B cell (primary cell): ENCODE data around the gene PDZD4. TPM values are rescaled to one million over a fixed set of nuclear protein-coding genes. Genes with fewer than 3 reads are reported as not detected.

Experiments
- ATAC-seq: fragments of 200-7000 bp; cut with Tn5 transposase; one replicate; pipeline ENCODE4 v1.10.0; 2021; ENCODE audit warnings: low read depth, mild to moderate bottlenecking, moderate number of reproducible peaks, moderate library complexity
- CTCF ChIA-PET: fragments of 350-600 bp; sonication (Branson Sonifier 250); formaldehyde crosslinking; loops from one replicate; lab custom pipeline; 2021; ENCODE audit warnings: antibody characterized with exemption, inconsistent platforms; lab: Charles Lee
- POLR2A ChIA-PET: fragments of 350-600 bp; sonication (Branson Sonifier 250); formaldehyde crosslinking; loops from one replicate; lab custom pipeline; 2021; ENCODE audit warnings: antibody characterized with exemption; lab: Charles Lee
- DNase-seq: peaks from one replicate; pipeline ENCODE4 v3.0.0; 2013
- H2AFZ ChIP-seq: 2 replicates; pipeline ENCODE4 v1.6.1; 2012; ENCODE audit warnings: mild to moderate bottlenecking, low read depth, low read length; ENCODE audit not compliant: insufficient read depth, poor library complexity, severe bottlenecking
- H3K27ac ChIP-seq, 2 donors: 1 replicate in 1 of 2; 2 replicates in 1 of 2; pipeline ENCODE4 v1.5.1; 2012 to 2013; ENCODE audit warnings: low read length in 2 of 2, mild to moderate bottlenecking in 2 of 2, moderate library complexity in 1 of 2
- H3K27me3 ChIP-seq, 4 experiments: fragments of 200-600 bp in 1 of 4; sonication (generic) in 1 of 4; replicated peaks in 1 of 4; 1 replicate in 2 of 4; 2 replicates in 2 of 4; pipeline versions ENCODE4 v1.6.1 to v1.7.0; 2013 to 2016; ENCODE audit warnings: low read length in 3 of 4, mild to moderate bottlenecking in 2 of 4, mixed read lengths in 1 of 4, moderate library complexity in 1 of 4; ENCODE audit not compliant: insufficient read depth in 4 of 4, control insufficient read depth in 3 of 4; ENCODE audit errors: control extremely low read depth in 1 of 4
- H3K36me3 ChIP-seq, 2 experiments: replicated peaks in 1 of 2; 1 replicate in 1 of 2; 2 replicates in 1 of 2; pipeline versions ENCODE4 v1.6.1 to v1.7.1; 2013; ENCODE audit warnings: low read length in 1 of 2; ENCODE audit not compliant: insufficient read depth in 2 of 2, control insufficient read depth in 1 of 2; ENCODE audit errors: control extremely low read depth in 1 of 2, extremely low read depth in 1 of 2
- H3K4me1 ChIP-seq, 2 donors: fragments of 200-600 bp in 1 of 2; sonication (generic) in 1 of 2; 1 replicate in 1 of 2; 2 replicates in 1 of 2; pipeline versions ENCODE4 v1.5.1 to v1.6.1; 2013 to 2017; ENCODE audit warnings: low read length in 2 of 2; ENCODE audit not compliant: control insufficient read depth in 2 of 2, insufficient read depth in 2 of 2
- H3K4me2 ChIP-seq: replicated peaks from 2 replicates; pipeline ENCODE3; 2012; ENCODE audit warnings: mild to moderate bottlenecking, low read depth, low read length; ENCODE audit not compliant: poor library complexity, severe bottlenecking
- H3K4me3 ChIP-seq, 5 experiments: fragments of 200-600 bp in 1 of 5; sonication (generic) in 1 of 5; 1 replicate in 3 of 5; 2 replicates in 2 of 5; pipeline versions ENCODE4 v1.5.1 to v1.7.0; 2011 to 2016; ENCODE audit warnings: low read length in 4 of 5, mild to moderate bottlenecking in 4 of 5, low read depth in 2 of 5, control low read depth in 1 of 5, moderate library complexity in 1 of 5; ENCODE audit not compliant: insufficient read depth in 1 of 5; ENCODE audit errors: control extremely low read depth in 1 of 5, extremely low read depth in 1 of 5
- H3K79me2 ChIP-seq: fragments of 200-600 bp; sonication (generic); one replicate; pipeline ENCODE4 v1.6.0; 2016; ENCODE audit warnings: low read length; ENCODE audit not compliant: control insufficient read depth, insufficient read depth
- H3K9ac ChIP-seq: fragments of 200-600 bp; sonication (generic); 2 replicates; pipeline ENCODE4 v1.6.1; 2017; ENCODE audit warnings: mild to moderate bottlenecking, low read length, moderate library complexity
- H3K9me3 ChIP-seq, 3 donors: one replicate each; pipeline versions ENCODE4 v1.6.1 to v1.7.1; 2013; ENCODE audit warnings: low read length in 2 of 3; ENCODE audit not compliant: control insufficient read depth in 2 of 3, insufficient read depth in 1 of 3; ENCODE audit errors: control extremely low read depth in 1 of 3
- H4K20me1 ChIP-seq: 2 replicates; pipeline ENCODE4 v1.6.0; 2012; ENCODE audit warnings: mild to moderate bottlenecking, low read length; ENCODE audit not compliant: insufficient read depth, control insufficient read depth, poor library complexity, severe bottlenecking
- H3K27ac Mint-ChIP-seq: one replicate; pipeline ENCODE4 v1.8.0; 2021; ENCODE audit warnings: mixed read lengths
- H3K27me3 Mint-ChIP-seq: one replicate; pipeline ENCODE4 v1.8.0; 2021; ENCODE audit warnings: mixed read lengths
- H3K4me1 Mint-ChIP-seq: one replicate; pipeline ENCODE4 v1.8.0; 2021; ENCODE audit warnings: mixed read lengths
- H3K4me3 Mint-ChIP-seq: one replicate; pipeline ENCODE4 v1.8.0; 2021; ENCODE audit warnings: mixed read lengths
- H3K9me3 Mint-ChIP-seq: one replicate; pipeline ENCODE4 v1.8.0; 2022; ENCODE audit warnings: mixed read lengths; ENCODE audit not compliant: insufficient read depth
- EZH2 ChIP-seq: IDR thresholded peaks from 2 replicates; pipeline ENCODE4 v1.6.1; 2012; ENCODE audit warnings: borderline replicate concordance, low read depth, mild to moderate bottlenecking, moderate library complexity, low read length; ENCODE audit not compliant: insufficient read depth, poor library complexity, severe bottlenecking
- WGBS: methylation state at CpG from one replicate; pipeline ENCODE4 v1.1.5; 2013; ENCODE audit warnings: missing lambda C conversion rate; ENCODE audit not compliant: insufficient coverage; 5-methylcytosine and 5-hydroxymethylcytosine counted together
- intact Hi-C: fragments of 100-400 bp; cut with micrococcal nuclease; formaldehyde crosslinking; loops from one replicate; pipeline ENCODE4 v1.10.0; 2022
- polyA plus RNA-seq: library from polyadenylated mRNA; depleted of rRNA; stranded (reverse); fragments of >200 nt; gene quantifications from 2 replicates; pipeline ENCODE4 v1.2.3, GENCODE V29; 2012
- total RNA-seq, 2 donors: library from RNA; stranded (reverse); fragments of 120-200 nt in 1 of 2; gene quantifications; 1 replicate in 1 of 2; 2 replicates in 1 of 2; pipeline versions ENCODE4 v1.2.3 to v1.2.4, GENCODE V29; 2013 to 2022
- TF ChIP-seq, protein P1 (sequence below): fragments of 200-600 bp; IDR thresholded peaks from one replicate; pipeline ENCODE4 v1.8.0; 2022; ENCODE audit warnings: antibody characterized with exemption, mild to moderate bottlenecking

PDZD4 gene
- total and polyA plus RNA-seq, 2 donors (not counting 1 experiment from before 2014, with no cell fraction given): 0.36 TPM; not detected in 1

DNA sequence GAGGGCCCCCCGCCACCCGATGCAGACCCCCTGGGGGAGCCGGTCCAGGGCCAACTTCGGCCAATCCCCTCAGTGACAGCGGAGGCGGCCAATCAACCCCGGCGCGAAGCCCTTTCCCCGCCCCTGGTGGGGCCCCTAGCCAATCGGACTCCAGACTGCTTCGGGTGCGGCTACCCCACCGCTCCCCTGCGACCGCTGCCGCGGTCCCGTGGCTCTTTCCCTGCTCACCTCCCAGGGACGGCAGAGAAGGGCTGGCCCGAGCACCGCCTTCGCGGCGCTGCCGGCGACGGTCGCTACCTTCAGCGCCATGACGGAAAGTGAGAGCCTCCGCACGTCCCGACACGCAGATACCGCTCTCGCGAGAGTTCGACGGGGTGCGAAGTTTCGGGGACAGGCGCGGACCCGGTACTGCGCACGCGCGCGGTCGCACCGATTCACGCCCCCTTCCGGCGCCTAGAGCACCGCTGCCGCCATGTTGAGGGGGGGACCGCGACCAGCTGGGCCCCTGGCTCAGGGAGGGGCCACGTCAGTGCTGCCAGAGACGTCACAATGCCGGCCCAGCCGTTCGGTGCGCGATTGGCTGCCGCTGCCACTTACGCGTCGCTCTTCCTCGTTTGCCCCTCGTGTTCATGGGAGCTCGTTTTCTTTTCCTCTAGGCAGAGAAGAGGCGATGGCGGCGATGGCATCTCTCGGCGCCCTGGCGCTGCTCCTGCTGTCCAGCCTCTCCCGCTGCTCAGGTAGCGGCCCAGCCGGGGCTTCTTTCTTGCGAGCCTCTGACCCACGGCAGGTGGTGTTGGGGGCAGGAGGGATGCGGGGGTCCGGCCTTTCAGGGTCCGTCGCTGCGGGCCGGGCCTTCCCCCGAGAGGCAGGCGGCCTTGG lies 36.1 kb downstream of the PDZD4 start, which contains the start of the genes IDH3G and SSR4:
TSS of gene IDH3G (minus strand) at position 358 of the 879 bp plus-strand sequence. CDS start at position 309, 49 bp downstream.
TSS of gene SSR4 (plus strand) at position 651 of the 879 bp plus-strand sequence. CDS start at position 671, 20 bp downstream.
- Histone ChIP-seq H3K9ac (peak within 1 kb of the TSS; percentile 78), H3K4me3 (peak within 1 kb of the TSS; percentile 43 to 80 (median 80)), H3K4me1 (peaks cover 16 to 24% of the 10 kb centered on the region in 2 donors), H4K20me1 (peaks cover 8% of the 10 kb centered on the region), H2AFZ (peak within 1 kb of the TSS; percentile 84), H3K79me2 (peaks cover 61% of the 10 kb centered on the region), H3K27me3 (no peaks in the 10 kb centered on the region), H3K9me3 (no peaks in the 10 kb centered on the region), H3K36me3 (peaks cover 0 to 15% of the 10 kb centered on the region in 2 experiments), H3K4me2 (peak within 1 kb of the TSS; percentile 81), H3K27ac (peak within 1 kb of the TSS; percentile 87 to 90)
- peak; percentile 92 for ATAC-seq
- WGBS: under 1% methylated on average over 84 of the region's 92 CpGs
- intact Hi-C loops: loop anchor here (1.0 kb wide), 2 partner anchors 70 to 134 kb away; partner anchors contain the start of genes ABCD1 and BCAP31
- ChIA-PET CTCF (interaction anchor here (0.7 to 2.6 kb wide), 3 partner anchors 129 to 153 kb away, joined by 3 to 9 read pairs (median 5); no protein-coding TSS in a partner anchor), POLR2A (interaction anchor here (0.5 to 1.5 kb wide), 5 partner anchors 70 to 240 kb away, joined by 3 to 11 read pairs (median 6); partner anchors contain the start of gene BCAP31)
- Mint-ChIP-seq H3K27ac (peak within 1 kb of the TSS; percentile 97), H3K27me3 (no peaks in the 10 kb centered on the region), H3K4me3 (peak within 1 kb of the TSS; percentile 93), H3K4me1 (peaks cover 30% of the 10 kb centered on the region), H3K9me3 (no peaks in the 10 kb centered on the region)
- TF ChIP-seq, protein P1, sequence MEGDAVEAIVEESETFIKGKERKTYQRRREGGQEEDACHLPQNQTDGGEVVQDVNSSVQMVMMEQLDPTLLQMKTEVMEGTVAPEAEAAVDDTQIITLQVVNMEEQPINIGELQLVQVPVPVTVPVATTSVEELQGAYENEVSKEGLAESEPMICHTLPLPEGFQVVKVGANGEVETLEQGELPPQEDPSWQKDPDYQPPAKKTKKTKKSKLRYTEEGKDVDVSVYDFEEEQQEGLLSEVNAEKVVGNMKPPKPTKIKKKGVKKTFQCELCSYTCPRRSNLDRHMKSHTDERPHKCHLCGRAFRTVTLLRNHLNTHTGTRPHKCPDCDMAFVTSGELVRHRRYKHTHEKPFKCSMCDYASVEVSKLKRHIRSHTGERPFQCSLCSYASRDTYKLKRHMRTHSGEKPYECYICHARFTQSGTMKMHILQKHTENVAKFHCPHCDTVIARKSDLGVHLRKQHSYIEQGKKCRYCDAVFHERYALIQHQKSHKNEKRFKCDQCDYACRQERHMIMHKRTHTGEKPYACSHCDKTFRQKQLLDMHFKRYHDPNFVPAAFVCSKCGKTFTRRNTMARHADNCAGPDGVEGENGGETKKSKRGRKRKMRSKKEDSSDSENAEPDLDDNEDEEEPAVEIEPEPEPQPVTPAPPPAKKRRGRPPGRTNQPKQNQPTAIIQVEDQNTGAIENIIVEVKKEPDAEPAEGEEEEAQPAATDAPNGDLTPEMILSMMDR: no peak
- TF ChIP-seq EZH2: no peak
- peak; percentile 96 for DNase-seq
